ENCODE results near the gene FAM83F. TPM values are rescaled to one million over a fixed set of nuclear protein-coding genes. Genes with fewer than 3 reads are reported as not detected.

FAM83F gene
- total and polyA plus RNA-seq, 10 of the 15 experiments (the other 5 are each of a cell fraction or from before 2014, with no cell fraction given) = 0.01 to 0.05 (median 0.01) TPM; not detected in 7

DNA sequence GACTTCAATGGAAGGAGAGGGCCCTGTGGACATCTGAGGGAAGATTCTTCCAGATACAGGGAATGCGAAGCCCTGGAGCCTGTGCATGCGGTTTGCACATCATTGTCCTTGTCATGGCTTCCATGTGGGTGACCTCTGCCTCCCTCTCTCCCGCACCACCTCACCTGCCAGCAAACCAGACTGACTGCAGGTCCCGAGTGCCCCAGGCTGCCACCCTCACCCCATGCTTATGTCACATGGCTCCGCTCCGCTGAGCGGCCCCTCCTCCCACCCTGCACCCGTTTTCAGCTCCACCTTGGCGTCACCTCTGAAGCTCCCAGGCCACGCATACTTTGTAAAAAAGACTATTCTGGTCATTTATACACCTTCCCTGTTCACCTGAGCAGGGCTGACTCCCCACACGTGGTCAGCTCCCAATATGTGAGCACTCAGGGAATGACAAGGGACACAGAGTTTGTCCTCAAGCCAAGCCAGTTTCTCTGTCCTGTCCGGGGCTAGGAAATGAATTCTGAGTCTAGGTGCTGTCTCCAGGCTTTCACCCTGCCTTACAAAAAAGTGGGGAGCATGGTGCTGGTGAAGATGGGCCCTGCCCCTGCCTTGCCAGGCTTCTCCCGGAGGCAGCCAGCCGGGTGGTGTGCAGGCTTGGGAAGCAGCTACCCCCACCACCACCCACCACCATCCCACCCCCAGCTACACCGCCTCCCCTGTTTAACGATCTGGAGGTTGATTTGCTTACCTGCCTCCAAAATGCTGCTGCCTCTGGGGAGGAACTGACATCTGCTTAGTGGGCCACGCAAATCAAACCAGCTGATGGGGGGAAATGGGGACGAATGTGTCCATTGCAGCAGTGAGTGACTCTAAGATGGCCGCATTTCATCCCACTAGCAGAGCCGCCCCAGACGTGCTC is 32.7 kb downstream of the FAM83F start:
- intact Hi-C loops (cut with micrococcal nuclease; ENCODE audit: unreplicated experiment) = loop anchor here (10.0 kb wide), 1 partner anchor 93 kb away; no protein-coding TSS in a partner anchor
- Histone ChIP-seq H3K4me1 (ENCODE audit: control insufficient read depth, insufficient read depth, low read length) (no peaks in the 10 kb centered on the region), H3K4me3 (no peak overlapping the region), H3K27me3 (replicated peaks in 1 of 2; ENCODE audit: control insufficient read depth in 2 of 2, insufficient read depth in 2 of 2, low read length in 1 of 2) (peaks cover 0 to 1% of the 10 kb centered on the region in 2 experiments; a peak in 2 of 4 replicates), H3K4me2 (ENCODE audit: control insufficient read depth, insufficient read depth) (no peak overlapping the region), H3K9me3 (replicated peaks; ENCODE audit: control insufficient read depth, insufficient read depth, low read length) (no peaks in the 10 kb centered on the region), H3K27ac (ENCODE audit: control insufficient read depth, insufficient read depth) (no peak overlapping the region), H3K36me3 (ENCODE audit: control insufficient read depth in 2 of 2, insufficient read depth in 2 of 2, low read length in 1 of 2) (no peaks in the 10 kb centered on the region), H3K9ac (ENCODE audit: control insufficient read depth, insufficient read depth, low read length) (no peak overlapping the region), H4K20me1 (ENCODE audit: control insufficient read depth, insufficient read depth) (no peaks in the 10 kb centered on the region), H2AFZ (ENCODE audit: control insufficient read depth, low read depth, low read length) (no peak overlapping the region), H3K79me2 (ENCODE audit: control insufficient read depth, insufficient read depth, low read length) (no peaks in the 10 kb centered on the region)
- 30% methylated on average over 21 of the region's 21 CpGs for WGBS (ENCODE audit: insufficient coverage, insufficient replicate concordance, low lambda C conversion rate, missing lambda C conversion rate)
- TF ChIP-seq CHD1 (IDR thresholded peaks at IDR 0.05; ENCODE audit: low read depth, low read length) (no peak), ZNF274 (IDR thresholded peaks at IDR 0.05; ENCODE audit: insufficient read depth, insufficient read length) (no peak), HDGF (IDR thresholded peaks at IDR 0.05) (no peak), POLR2AphosphoS5 (IDR thresholded peaks at IDR 0.05; ENCODE audit: low read length) (no peak), EP300 (IDR thresholded peaks at IDR 0.05; ENCODE audit: borderline replicate concordance in 1 of 2, control insufficient read depth in 1 of 2, low read depth in 2 of 2, low read length in 2 of 2) (no peak), MYB (IDR thresholded peaks at IDR 0.05; ENCODE audit: borderline replicate concordance, low read depth, low read length) (no peak)
- ChIA-PET SMC1A (ENCODE audit: uncharacterized antibody, unreplicated experiment) (interaction anchor here (1.0 to 3.5 kb wide), 2 partner anchors 9 to 321 kb away, joined by 3 to 12 read pairs; no protein-coding TSS in a partner anchor), POLR2A (interaction anchor here (1.0 kb wide), 1 partner anchor 318 kb away, joined by 3 read pairs; no protein-coding TSS in a partner anchor), CTCF (interaction anchor here (0.6 to 1.7 kb wide), 9 partner anchors 9 to 531 kb away, joined by 3 to 12 read pairs (median 3); no protein-coding TSS in a partner anchor), RAD21 (ENCODE audit: unreplicated experiment) (interaction anchor here (0.7 to 1.2 kb wide), 3 partner anchors 28 to 484 kb away, joined by 3 to 4 read pairs (median 3); no protein-coding TSS in a partner anchor)
- ATAC-seq = no peak
- no TSS peak for BruUV-seq (replicated peaks)
- no peak for DNase-seq (ENCODE audit: low read depth, low spot score)
- in situ Hi-C loops (cut with MboI) = loop anchor here (5.0 kb wide), 1 partner anchor 485 kb away; no protein-coding TSS in a partner anchor
- FAIRE-seq = no peak

Data from GM12878 (cell line).